GM12873 (cell line): ENCODE measurements around the gene CEP104.

Experiments
- TF ChIP-seq, protein P1 (sequence below): IDR thresholded peaks from 2 replicates; pipeline ENCODE4 v1.5.1; 2012; ENCODE audit warnings: low read depth, mild to moderate bottlenecking, moderate library complexity, low read length, control low read depth; ENCODE audit not compliant: insufficient read depth; ENCODE audit errors: missing control alignments

CEP104 gene

DNA sequence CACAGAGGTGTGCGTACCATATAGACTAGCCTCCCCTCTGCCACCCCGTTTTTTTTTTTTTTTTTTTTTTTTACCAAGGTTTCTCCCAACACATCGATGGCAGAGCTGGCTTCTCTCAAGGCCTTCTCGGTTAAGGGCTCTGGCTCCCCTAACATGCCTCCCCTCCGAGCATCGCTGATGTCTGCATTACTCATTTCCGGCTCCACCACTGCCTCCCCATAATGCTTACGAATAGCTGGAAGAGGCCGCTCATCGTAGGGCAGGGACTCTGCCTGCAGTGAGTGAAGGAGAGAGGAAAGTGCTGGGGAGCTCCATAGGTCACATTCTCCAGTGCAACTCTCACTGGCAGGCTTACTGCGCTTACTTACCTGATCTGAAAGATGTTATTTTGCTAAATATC, 20.6 kb downstream of the CEP104 start:
- TF ChIP-seq, protein P1, sequence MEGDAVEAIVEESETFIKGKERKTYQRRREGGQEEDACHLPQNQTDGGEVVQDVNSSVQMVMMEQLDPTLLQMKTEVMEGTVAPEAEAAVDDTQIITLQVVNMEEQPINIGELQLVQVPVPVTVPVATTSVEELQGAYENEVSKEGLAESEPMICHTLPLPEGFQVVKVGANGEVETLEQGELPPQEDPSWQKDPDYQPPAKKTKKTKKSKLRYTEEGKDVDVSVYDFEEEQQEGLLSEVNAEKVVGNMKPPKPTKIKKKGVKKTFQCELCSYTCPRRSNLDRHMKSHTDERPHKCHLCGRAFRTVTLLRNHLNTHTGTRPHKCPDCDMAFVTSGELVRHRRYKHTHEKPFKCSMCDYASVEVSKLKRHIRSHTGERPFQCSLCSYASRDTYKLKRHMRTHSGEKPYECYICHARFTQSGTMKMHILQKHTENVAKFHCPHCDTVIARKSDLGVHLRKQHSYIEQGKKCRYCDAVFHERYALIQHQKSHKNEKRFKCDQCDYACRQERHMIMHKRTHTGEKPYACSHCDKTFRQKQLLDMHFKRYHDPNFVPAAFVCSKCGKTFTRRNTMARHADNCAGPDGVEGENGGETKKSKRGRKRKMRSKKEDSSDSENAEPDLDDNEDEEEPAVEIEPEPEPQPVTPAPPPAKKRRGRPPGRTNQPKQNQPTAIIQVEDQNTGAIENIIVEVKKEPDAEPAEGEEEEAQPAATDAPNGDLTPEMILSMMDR, result no peak

DNA sequence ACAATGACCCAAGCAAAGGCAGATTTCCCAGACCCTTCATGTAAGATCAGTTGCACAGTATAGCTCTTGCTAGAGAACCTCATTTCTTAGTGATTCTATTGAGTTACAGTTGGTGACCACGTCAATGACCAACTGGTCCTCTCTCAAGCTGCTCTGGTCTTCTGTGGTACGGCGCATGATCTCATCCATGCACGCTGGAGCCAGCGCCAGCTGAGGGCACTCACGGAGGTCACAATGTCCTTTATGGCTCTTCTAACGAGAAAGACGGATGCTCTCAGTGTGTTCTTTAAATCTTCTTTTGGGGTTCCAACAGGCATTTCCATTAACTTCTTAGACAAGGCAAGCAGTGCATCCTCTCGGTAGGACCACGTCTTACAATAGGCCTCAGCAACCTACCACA, 22.3 kb downstream of the CEP104 start:
- TF ChIP-seq, protein P1, result no peak

DNA sequence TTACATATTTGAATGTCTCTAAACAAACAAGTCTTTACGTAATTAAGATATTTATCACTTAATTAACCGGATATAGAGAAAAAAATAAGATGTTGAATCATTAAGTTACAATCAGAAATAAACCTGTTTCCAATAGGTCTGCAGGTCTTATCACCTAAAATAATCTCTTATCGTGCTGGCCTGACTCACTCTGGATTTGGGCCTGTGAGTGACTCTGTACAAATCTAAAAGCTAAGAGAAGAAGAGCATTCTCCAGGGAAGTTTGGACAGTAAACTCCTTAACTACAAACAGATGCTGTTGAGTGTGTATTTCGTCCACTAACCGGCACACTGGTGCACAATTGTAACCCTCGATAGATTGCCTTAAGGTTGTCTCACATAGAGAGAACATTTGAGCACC, 25.3 kb downstream of the CEP104 start:
- TF ChIP-seq, protein P1, result no peak

DNA sequence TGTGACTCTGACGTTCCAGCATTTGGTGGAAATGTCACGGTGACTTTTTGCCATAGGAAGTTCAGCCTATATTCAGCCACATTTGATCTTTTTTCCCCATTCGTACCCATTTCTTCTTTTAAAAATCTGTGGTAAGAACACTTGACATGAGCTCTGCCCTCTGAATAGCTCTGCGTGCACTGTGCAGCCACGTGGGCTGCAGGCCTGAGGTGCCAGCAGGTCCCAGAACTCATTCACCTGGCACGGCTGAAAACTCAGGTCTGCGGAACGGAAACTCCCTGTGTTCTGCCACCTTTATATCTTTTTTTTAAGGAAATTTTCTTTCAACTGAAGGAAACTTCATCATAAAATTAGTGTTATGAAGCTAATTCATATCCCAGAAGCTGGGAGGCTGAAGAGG, 28.6 kb downstream of the CEP104 start:
- TF ChIP-seq, protein P1, result no peak

DNA sequence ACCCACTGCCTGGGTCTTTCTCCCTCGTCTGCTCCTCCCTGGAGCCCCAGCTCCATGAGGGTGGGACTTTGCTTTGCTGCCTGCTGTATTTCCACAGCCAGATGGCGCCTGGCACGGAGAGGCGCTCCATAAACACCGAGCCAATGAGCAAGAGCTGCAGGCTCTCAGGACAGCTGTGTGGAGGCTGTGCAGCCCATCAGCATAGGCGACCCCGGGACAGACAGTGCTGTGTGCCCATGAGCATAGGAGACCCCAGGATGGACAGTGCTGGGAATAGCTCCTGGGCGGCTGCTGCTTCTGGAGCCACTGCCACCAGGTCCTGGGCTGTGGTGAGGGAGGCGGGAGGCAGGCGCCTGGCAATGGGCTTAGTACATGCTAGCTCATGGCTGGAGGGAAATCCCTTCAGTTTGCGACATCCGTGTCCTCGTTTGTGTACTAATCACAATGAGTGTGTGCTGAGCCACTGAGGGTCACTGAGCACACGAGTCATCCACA, 29.2 kb downstream of the CEP104 start:
- TF ChIP-seq, protein P1, result no peak

DNA sequence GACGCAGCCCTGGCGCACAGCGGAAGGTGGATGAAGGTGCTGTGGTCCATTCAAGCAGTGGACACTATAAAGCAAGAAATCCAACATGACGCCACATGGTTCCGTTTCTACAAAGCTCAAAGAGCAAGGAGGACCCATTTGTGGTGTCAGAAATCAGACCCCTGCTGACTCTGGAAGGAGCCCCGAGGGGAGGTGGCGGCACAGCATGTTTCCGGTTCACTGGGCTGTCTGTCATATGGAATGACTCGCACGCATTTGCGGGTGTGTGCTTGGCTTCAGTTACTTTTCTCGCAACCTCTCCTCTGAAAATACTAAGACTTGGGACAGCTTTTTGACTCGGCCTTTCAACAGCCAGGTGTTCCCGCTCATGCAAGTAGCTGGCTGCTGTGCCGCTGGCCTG, 31.7 kb downstream of the CEP104 start:
- TF ChIP-seq, protein P1, result no peak

DNA sequence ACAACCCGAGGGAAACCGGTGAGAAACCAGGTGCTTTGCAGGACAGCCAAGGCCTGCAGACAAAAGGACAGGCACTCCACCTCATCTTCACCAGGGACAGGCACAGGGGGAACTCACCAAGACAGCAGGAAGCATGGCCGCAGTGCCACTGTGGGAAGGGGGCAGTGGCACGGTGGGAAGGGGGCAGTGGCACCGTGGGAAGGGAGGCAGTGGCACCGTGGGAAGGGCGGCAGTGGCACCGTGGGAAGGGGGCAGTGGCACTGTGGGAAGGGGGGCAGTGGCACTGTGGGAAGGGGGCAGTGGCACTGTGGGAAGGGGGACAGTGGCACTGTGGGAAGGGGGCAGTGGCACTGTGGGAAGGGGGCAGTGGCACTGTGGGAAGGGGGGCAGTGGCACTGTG, 32.4 kb downstream of the CEP104 start:
- TF ChIP-seq, protein P1, result no peak
